ENCODE results near the gene EGFR. TPM values are rescaled to one million over a fixed set of nuclear protein-coding genes. Genes with fewer than 3 reads are reported as not detected.

The EGFR gene
- total RNA-seq, 2 donors from 2014 or later = 42.5 to 44.2 TPM

GRCh38 chr7:55245271-55245723 is 226.5 kb downstream of the EGFR start:
- Histone ChIP-seq H3K36me3 (replicated peaks in 1 of 2; ENCODE audit: insufficient read depth in 1 of 2, low read depth in 2 of 2) (no peaks in the 10 kb centered on the region), H3K9me3 (no peaks in the 10 kb centered on the region), H3K4me3 (no peak overlapping the region), H3K4me1 (no peaks in the 10 kb centered on the region), H3K27me3 (no peaks in the 10 kb centered on the region), H3K27ac (no peak overlapping the region)
- WGBS, 2 donors = 82 to 86% methylated on average over 10 to 11 of the region's 11 CpGs
- ATAC-seq = no peak
- TF ChIP-seq CTCF (IDR thresholded peaks at IDR 0.05) (no peak), POLR2A (IDR thresholded peaks at IDR 0.05) (no peak)
- DNase-seq = no peak
- intact Hi-C loops (cut with DNase I) = loop anchor here (5.0 kb wide), 1 partner anchor 468 kb away; no protein-coding TSS in a partner anchor

GRCh38 chr7:55246171-55246570 is 227.4 kb downstream of the EGFR start:
- Histone ChIP-seq H3K4me3 (no peak overlapping the region), H3K9me3 (no peaks in the 10 kb centered on the region), H3K27me3 (no peaks in the 10 kb centered on the region), H3K4me1 (no peaks in the 10 kb centered on the region), H3K36me3 (replicated peaks in 1 of 2; ENCODE audit: insufficient read depth in 1 of 2, low read depth in 2 of 2) (no peaks in the 10 kb centered on the region), H3K27ac (no peak overlapping the region)
- TF ChIP-seq POLR2A (IDR thresholded peaks at IDR 0.05) = no peak
- no peak for TF ChIP-seq CTCF (IDR thresholded peaks at IDR 0.05)
- no peak for ATAC-seq
- DNase-seq = no peak
- intact Hi-C loops (cut with DNase I) = loop anchor here (5.0 kb wide), 1 partner anchor 469 kb away; no protein-coding TSS in a partner anchor
- 72 to 84% methylated on average over 5 of the region's 5 CpGs for WGBS, 2 donors

GRCh38 chr7:55247428-55247827 is 228.6 kb downstream of the EGFR start:
- 48 to 54% methylated on average over 1 of the region's 1 CpG for WGBS, 2 donors
- H3K4me1 ChIP-seq = no peaks in the 10 kb centered on the region
- TF ChIP-seq CTCF (IDR thresholded peaks at IDR 0.05) (no peak), POLR2A (IDR thresholded peaks at IDR 0.05) (no peak)
- ATAC-seq (no peak), DNase-seq (no peak)
- H3K4me3 ChIP-seq = no peak overlapping the region
- H3K27me3 ChIP-seq = no peaks in the 10 kb centered on the region
- no peaks in the 10 kb centered on the region for H3K9me3 ChIP-seq
- H3K36me3 ChIP-seq (replicated peaks in 1 of 2; ENCODE audit: insufficient read depth in 1 of 2, low read depth in 2 of 2) = no peaks in the 10 kb centered on the region
- intact Hi-C loops (cut with DNase I) = loop anchor here (5.0 kb wide), 1 partner anchor 470 kb away; no protein-coding TSS in a partner anchor
- H3K27ac ChIP-seq = no peak overlapping the region

- TF ChIP-seq CTCF (IDR thresholded peaks at IDR 0.05) (no peak), POLR2A (IDR thresholded peaks at IDR 0.05) (no peak)
- ATAC-seq (no peak), DNase-seq (no peak)
- Histone ChIP-seq H3K36me3 (replicated peaks in 1 of 2; ENCODE audit: insufficient read depth in 1 of 2, low read depth in 2 of 2) (no peaks in the 10 kb centered on the region), H3K4me1 (no peaks in the 10 kb centered on the region), H3K27me3 (no peaks in the 10 kb centered on the region), H3K4me3 (no peak overlapping the region), H3K9me3 (no peaks in the 10 kb centered on the region), H3K27ac (no peak overlapping the region)
- 86 to 90% methylated on average over 10 of the region's 10 CpGs for WGBS, 2 donors
- intact Hi-C loops (cut with DNase I) = loop anchor here (5.0 kb wide), 1 partner anchor 471 kb away; no protein-coding TSS in a partner anchor
These were observed 229.7 kb downstream of the EGFR start for GRCh38 chr7:55248526-55248925.

GRCh38 chr7:55249332-55249731 is 230.5 kb downstream of the EGFR start:
- 75 to 78% methylated on average over 6 to 8 of the region's 8 CpGs for WGBS, 2 donors
- Histone ChIP-seq H3K27ac (no peak overlapping the region), H3K27me3 (no peaks in the 10 kb centered on the region), H3K36me3 (replicated peaks in 1 of 2; ENCODE audit: insufficient read depth in 1 of 2, low read depth in 2 of 2) (no peaks in the 10 kb centered on the region), H3K4me3 (no peak overlapping the region), H3K9me3 (no peaks in the 10 kb centered on the region), H3K4me1 (peaks cover 2% of the 10 kb centered on the region)
- DNase-seq (no peak), ATAC-seq (no peak)
- intact Hi-C loops (cut with DNase I) = loop anchor here (5.0 kb wide), 1 partner anchor 472 kb away; no protein-coding TSS in a partner anchor
- TF ChIP-seq POLR2A (IDR thresholded peaks at IDR 0.05) = no peak
- no peak for TF ChIP-seq CTCF (IDR thresholded peaks at IDR 0.05)
